ENCODE results near the gene ANKRD26. TPM values are rescaled to one million over a fixed set of nuclear protein-coding genes. Genes with fewer than 3 reads are reported as not detected.
"Not testable (repeated sequence)": the region's sequence is repeated elsewhere in the genome, so short reads cannot be mapped to it uniquely, and the experiment has no call there.

ANKRD26 gene
- total RNA-seq = 6.9 and 8.1 TPM in 2 replicates

GRCh38 chr10:27099916-27100812 is at the start of gene ANKRD26:
ANKRD26 (minus strand) TSS chr10:27100494; CDS start chr10:27100326, 168 bp downstream.
- intact Hi-C loops (cut with micrococcal nuclease) = loop anchor here (1.0 to 10.0 kb wide), 5 partner anchors 55 to 1433 kb away; partner anchors contain the start of genes MASTL, RAB18 and WAC

- intact Hi-C loops (cut with micrococcal nuclease) = no loop called here
These were observed 47.4 kb upstream of the ANKRD26 start for GRCh38 chr10:27147701-27148100.

- intact Hi-C loops (cut with micrococcal nuclease) = no loop called here
These were observed 45.6 kb upstream of the ANKRD26 start for GRCh38 chr10:27145937-27146336.

GRCh38 chr10:27143686-27144085 is 43.4 kb upstream of the ANKRD26 start:
- intact Hi-C loops (cut with micrococcal nuclease) = no loop called here

- intact Hi-C loops (cut with micrococcal nuclease) = no loop called here
These were observed 38.0 kb upstream of the ANKRD26 start for GRCh38 chr10:27138277-27138676.

GRCh38 chr10:27134371-27134770 is 34.1 kb upstream of the ANKRD26 start:
- intact Hi-C loops (cut with micrococcal nuclease) = no loop called here

GRCh38 chr10:27108165-27108564 is 7.9 kb upstream of the ANKRD26 start:
- intact Hi-C loops (cut with micrococcal nuclease) = loop anchor here (10.0 kb wide), 1 partner anchor 397 kb away; the partner anchor contains the start of gene RAB18

GRCh38 chr10:27104919-27105318 is 4.6 kb upstream of the ANKRD26 start:
- intact Hi-C loops (cut with micrococcal nuclease) = loop anchor here (5.0 to 10.0 kb wide), 2 partner anchors 83 to 400 kb away; partner anchors contain the start of gene RAB18

- intact Hi-C loops (cut with micrococcal nuclease) = loop anchor here (1.0 to 10.0 kb wide), 5 partner anchors 54 to 1432 kb away; partner anchors contain the start of genes MASTL, RAB18 and WAC
These were observed 586 bp upstream of the ANKRD26 start for GRCh38 chr10:27100813-27101347.

- intact Hi-C loops (cut with micrococcal nuclease) = no loop called here
These were observed 846 bp downstream of the ANKRD26 start for GRCh38 chr10:27099448-27099847.

- intact Hi-C loops (cut with micrococcal nuclease) = no loop called here
These were observed 11.9 kb downstream of the ANKRD26 start for GRCh38 chr10:27088119-27089044.

GRCh38 chr10:27072436-27073114 is 27.7 kb downstream of the ANKRD26 start:
- intact Hi-C loops (cut with micrococcal nuclease) = no loop called here

- intact Hi-C loops (cut with micrococcal nuclease) = no loop called here
These were observed 31.9 kb downstream of the ANKRD26 start for GRCh38 chr10:27068217-27068891.

- intact Hi-C loops (cut with micrococcal nuclease) = no loop called here
These were observed 35.2 kb downstream of the ANKRD26 start for GRCh38 chr10:27065084-27065483.

GRCh38 chr10:27052656-27053055 is 47.6 kb downstream of the ANKRD26 start:
- intact Hi-C loops (cut with micrococcal nuclease) = no loop called here

GRCh38 chr10:27045247-27045646 is 55.0 kb downstream of the ANKRD26 start:
- intact Hi-C loops (cut with micrococcal nuclease) = not testable (repeated sequence)

GRCh38 chr10:27041196-27041595 is 59.1 kb downstream of the ANKRD26 start:
- intact Hi-C loops (cut with micrococcal nuclease) = no loop called here

GRCh38 chr10:27038168-27038567 is 62.1 kb downstream of the ANKRD26 start:
- intact Hi-C loops (cut with micrococcal nuclease) = no loop called here

GRCh38 chr10:27035163-27035562 is 65.1 kb downstream of the ANKRD26 start:
- intact Hi-C loops (cut with micrococcal nuclease) = no loop called here

GRCh38 chr10:27030060-27030459 is 70.2 kb downstream of the ANKRD26 start:
- intact Hi-C loops (cut with micrococcal nuclease) = no loop called here

Data from T-helper 2 cell treated with Interferon-gamma antibody and Interleukin-4, amounts not matched to agents 100 ng/mL and 5 ng/mL, for 36 hours (primary cell).